Endothelial cell of umbilical vein (primary cell): ENCODE results near the gene SCAPER. TPM values are rescaled to one million over a fixed set of nuclear protein-coding genes. Genes with fewer than 3 reads are reported as not detected.

Source experiments
- BruUV-seq: library from RNA; stranded (reverse); fragments of 400-500 nt; replicated peaks from 2 replicates; lab custom pipeline; 2021; lab: Mats Ljungman, UMichigan
- CTCF ChIA-PET: fragments of 300-600, 350-600 bp; sonication (Branson Sonifier 250); formaldehyde crosslinking; loops from one replicate; lab custom pipeline; 2021; ENCODE audit warnings: antibody characterized with exemption, inconsistent platforms; lab: Charles Lee
- POLR2A ChIA-PET: fragments of 300-600, 350-600 bp; sonication (Branson Sonifier 250); formaldehyde crosslinking; loops from one replicate; lab custom pipeline; 2021; ENCODE audit warnings: antibody characterized with exemption, inconsistent platforms; lab: Charles Lee
- DNase-seq: peaks from one replicate; pipeline ENCODE4 v3.0.0-alpha.2; 2011; ENCODE audit warnings: low read depth, low spot score
- FAIRE-seq: peaks from 2 replicates; lab custom pipeline; 2011; peaks lifted over from hg19 to GRCh38; lab: Jason Lieb, UNC
- H2AFZ ChIP-seq: 2 replicates; pipeline ENCODE4 v1.6.0; 2012; ENCODE audit warnings: low read depth, low read length, control low read depth, inconsistent platforms
- H3K27ac ChIP-seq: 2 replicates; pipeline ENCODE4 v1.5.1; 2011; ENCODE audit warnings: low read depth, mild to moderate bottlenecking, control low read depth, low read length, moderate library complexity; ENCODE audit not compliant: insufficient read depth
- H3K27me3 ChIP-seq, 2 experiments: 2 replicates each; pipeline versions ENCODE4 v1.6.0 to v1.6.1; 2011; ENCODE audit warnings: low read length in 2 of 2, mixed read lengths in 1 of 2; ENCODE audit not compliant: control insufficient read depth in 2 of 2, insufficient read depth in 2 of 2
- H3K36me3 ChIP-seq, 2 experiments: 2 replicates in 1 of 2; 3 replicates in 1 of 2; pipeline ENCODE4 v1.5.1; 2011; ENCODE audit warnings: low read length in 2 of 2, mild to moderate bottlenecking in 1 of 2, moderate library complexity in 1 of 2; ENCODE audit not compliant: control insufficient read depth in 2 of 2, insufficient read depth in 2 of 2; ENCODE audit errors: extremely low read depth in 1 of 2
- H3K4me1 ChIP-seq: 3 replicates; pipeline ENCODE4 v1.5.1; 2011; ENCODE audit warnings: mild to moderate bottlenecking, low read length; ENCODE audit not compliant: control insufficient read depth, insufficient read depth; ENCODE audit errors: extremely low read depth
- H3K4me2 ChIP-seq: 2 replicates; pipeline ENCODE4 v1.6.1; 2011; ENCODE audit warnings: low read length, control low read depth, mixed read lengths; ENCODE audit not compliant: insufficient read depth
- H3K4me3 ChIP-seq, 3 experiments: fragments of 200-600 bp in 1 of 3; sonication (generic), shearing (Covaris generic) in 1 of 3; replicated peaks in 1 of 3; 2 replicates each; pipeline ENCODE4 v1.5.1; 2011 to 2016; ENCODE audit warnings: control low read depth in 3 of 3, low read length in 3 of 3, mild to moderate bottlenecking in 2 of 3, inconsistent platforms in 1 of 3, low read depth in 1 of 3, moderate library complexity in 1 of 3; ENCODE audit not compliant: insufficient read depth in 1 of 3
- H3K79me2 ChIP-seq: 2 replicates; pipeline ENCODE4 v1.6.0; 2012; ENCODE audit warnings: low read length, inconsistent platforms; ENCODE audit not compliant: control insufficient read depth, insufficient read depth
- H3K9ac ChIP-seq: replicated peaks from 2 replicates; pipeline ENCODE3; 2011; ENCODE audit warnings: low read length, control low read depth; ENCODE audit not compliant: insufficient read depth; ENCODE audit errors: extremely low read depth
- H3K9me1 ChIP-seq: replicated peaks from 3 replicates; pipeline ENCODE4 v1.6.0; 2011; ENCODE audit warnings: mild to moderate bottlenecking, low read length; ENCODE audit not compliant: control insufficient read depth, insufficient read depth; ENCODE audit errors: extremely low read depth
- H3K9me3 ChIP-seq: replicated peaks from 2 replicates; pipeline ENCODE4 v1.5.1; 2012; ENCODE audit warnings: low read length, inconsistent platforms; ENCODE audit not compliant: control insufficient read depth, insufficient read depth
- H4K20me1 ChIP-seq: replicated peaks from 2 replicates; pipeline ENCODE3; 2011; ENCODE audit warnings: mild to moderate bottlenecking, low read length; ENCODE audit not compliant: control insufficient read depth, insufficient read depth; ENCODE audit errors: extremely low read depth
- CTCF ChIP-seq, 2 donors: IDR thresholded peaks; 1 replicate in 1 of 2; 2 replicates in 1 of 2; pipeline ENCODE4 v1.5.1; 2011; ENCODE audit warnings: low read length in 2 of 2, mild to moderate bottlenecking in 2 of 2, moderate library complexity in 2 of 2, control low read depth in 1 of 2, inconsistent platforms in 1 of 2, low read depth in 1 of 2; ENCODE audit not compliant: insufficient read depth in 1 of 2; ENCODE audit errors: extremely low read depth in 1 of 2
- EZH2 ChIP-seq: IDR thresholded peaks from 2 replicates; pipeline ENCODE4 v1.6.1; 2012; ENCODE audit warnings: borderline replicate concordance, low read depth, mild to moderate bottlenecking, moderate library complexity, low read length, inconsistent platforms; ENCODE audit not compliant: severe bottlenecking
- FOS ChIP-seq: IDR thresholded peaks from 2 replicates; pipeline ENCODE4 v1.6.1; 2011; ENCODE audit warnings: mild to moderate bottlenecking, low read length, moderate library complexity, borderline replicate concordance; ENCODE audit not compliant: insufficient read depth
- GATA2 ChIP-seq: IDR thresholded peaks from 2 replicates; pipeline ENCODE4 v1.7.0; 2011; ENCODE audit warnings: low read depth, mild to moderate bottlenecking, moderate library complexity, mixed read lengths, low read length; ENCODE audit not compliant: insufficient read length, insufficient read depth
- JUN ChIP-seq: IDR thresholded peaks from 2 replicates; pipeline ENCODE4 v1.6.1; 2011; ENCODE audit warnings: borderline replicate concordance, low read depth; ENCODE audit not compliant: insufficient read length, insufficient read depth
- MAX ChIP-seq: IDR thresholded peaks from 2 replicates; pipeline ENCODE4 v1.6.1; 2011; ENCODE audit not compliant: insufficient read depth, insufficient read length
- MYC ChIP-seq: IDR thresholded peaks from one replicate; pipeline ENCODE4 v1.6.1; 2011; ENCODE audit warnings: mild to moderate bottlenecking, low read depth, low read length
- POLR2A ChIP-seq: IDR thresholded peaks from 2 replicates; pipeline ENCODE4 v1.6.1; 2012; ENCODE audit warnings: low read depth, mild to moderate bottlenecking, control low read depth, low read length
- POLR2AphosphoS5 ChIP-seq: IDR thresholded peaks from 2 replicates; pipeline ENCODE4 v1.6.1; 2012; ENCODE audit warnings: low read depth, mild to moderate bottlenecking, control low read depth, low read length, moderate library complexity; ENCODE audit not compliant: insufficient read depth
- dilution Hi-C: fragments of 300-500 bp; cut with MboI; formaldehyde crosslinking; loops from one replicate; pipeline ENCODE4 v1.15.0; 2019; ENCODE audit warnings: low sequenced_read_pairs; ENCODE audit not compliant: extremely low pct_ligation_motif_present
- intact Hi-C: fragments of 100-400 bp; cut with micrococcal nuclease; formaldehyde crosslinking; loops from one replicate; pipeline ENCODE4 v1.10.0; 2022
- polyA plus RNA-seq, 4 experiments: library from polyadenylated mRNA; depleted of rRNA in 3 of 4; stranded (reverse) in 3 of 4; unstranded in 1 of 4; fragments of >200 nt; gene quantifications; 2 replicates each; pipeline versions ENCODE4 v1.2.1 to v1.2.3, GENCODE V29; 2011 to 2012; ENCODE audit warnings: missing spikeins in 1 of 4
- total RNA-seq: library from RNA; stranded (reverse); gene quantifications from 2 replicates; pipeline ENCODE4 v1.2.3, GENCODE V29; 2021

Gene SCAPER
- total and polyA plus RNA-seq, 2 donors (not counting 3 experiments of a cell fraction or from before 2014, with no cell fraction given) = 2.7 to 12.7 TPM

DNA sequence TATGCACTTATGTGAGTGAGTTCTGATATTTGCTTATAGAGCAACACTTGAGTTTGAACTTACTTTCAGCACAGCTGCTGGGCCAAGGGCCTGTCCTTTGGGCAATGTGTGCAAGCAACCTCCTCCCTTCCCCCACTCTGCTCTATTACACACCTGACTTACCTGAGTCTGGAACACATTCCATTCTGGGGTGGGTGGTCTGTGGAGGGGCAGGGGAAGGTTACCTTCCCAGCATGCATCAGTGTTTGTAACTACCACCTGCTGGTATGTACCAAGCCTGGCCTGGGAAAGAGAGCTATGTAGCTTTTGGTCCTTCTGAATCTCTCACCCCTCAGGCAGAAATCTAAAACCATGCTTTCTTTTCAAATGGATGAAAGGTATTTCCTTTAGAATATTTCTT is 465.6 kb downstream of the SCAPER start:
- intact Hi-C loops (no loop called here), dilution Hi-C loops (no loop called here)
- ChIA-PET POLR2A (no interaction called here), CTCF (interaction anchor here (0.8 kb wide), 1 partner anchor 34 kb away, joined by 3 read pairs; no protein-coding TSS in a partner anchor)
- H3K36me3 ChIP-seq = no peaks in the 10 kb centered on the region
- H3K27me3 ChIP-seq = no peaks in the 10 kb centered on the region
- TF ChIP-seq EZH2 = no peak
- no peak for TF ChIP-seq POLR2AphosphoS5
- TF ChIP-seq POLR2A = no peak
- no peak for TF ChIP-seq MYC
- no peak for TF ChIP-seq GATA2
- no peak for TF ChIP-seq MAX
- no peak for TF ChIP-seq JUN
- TF ChIP-seq CTCF (IDR thresholded peaks at IDR 0.05; ENCODE audit: extremely low read depth in 1 of 2, insufficient read depth in 1 of 2, low read depth in 1 of 2, low read length in 2 of 2) = no peak
- no peak for TF ChIP-seq FOS
- H2AFZ ChIP-seq = no peak overlapping the region
- no peak overlapping the region for H3K4me3 ChIP-seq
- no peak overlapping the region for H3K9ac ChIP-seq
- no peaks in the 10 kb centered on the region for H3K9me1 ChIP-seq
- FAIRE-seq = no peak
- no peaks in the 10 kb centered on the region for H3K79me2 ChIP-seq
- no peak for DNase-seq
- H3K4me1 ChIP-seq = no peaks in the 10 kb centered on the region
- no peak overlapping the region for H3K27ac ChIP-seq
- no TSS peak for BruUV-seq
- no peak overlapping the region for H3K4me2 ChIP-seq
- H4K20me1 ChIP-seq = no peaks in the 10 kb centered on the region
- no peaks in the 10 kb centered on the region for H3K9me3 ChIP-seq
